OCI-LY1 (cell line): ENCODE measurements around the gene CDKAL1.

Source experiments
- H2AFZ ChIP-seq: fragments of 200-600 bp; sonication (generic), shearing (Covaris generic); 2 replicates; pipeline ENCODE4 v1.6.0; 2014; ENCODE audit warnings: antibody characterized with exemption, mild to moderate bottlenecking, low read length
- H3F3A ChIP-seq: fragments of 200-600 bp; sonication (generic), shearing (Covaris generic); 2 replicates; pipeline ENCODE4 v1.6.0; 2014; ENCODE audit warnings: mild to moderate bottlenecking, antibody characterized with exemption, low read length, moderate library complexity; ENCODE audit not compliant: insufficient read depth
- H3K27ac ChIP-seq: fragments of 200-600 bp; sonication (generic); 2 replicates; pipeline ENCODE4 v1.5.1; 2014; ENCODE audit warnings: low read length, mixed run types, mild to moderate bottlenecking, low read depth; ENCODE audit not compliant: poor library complexity, severe bottlenecking
- H3K27me3 ChIP-seq: fragments of 200-600 bp; sonication (generic); 2 replicates; pipeline ENCODE4 v1.6.0; 2014; ENCODE audit warnings: antibody characterized with exemption, mild to moderate bottlenecking, low read length, moderate library complexity; ENCODE audit not compliant: insufficient read depth
- H3K36me3 ChIP-seq: fragments of 200-600 bp; sonication (generic); 2 replicates; pipeline ENCODE4 v1.6.1; 2014; ENCODE audit warnings: mild to moderate bottlenecking, antibody characterized with exemption, low read length, moderate library complexity, mixed read lengths; ENCODE audit not compliant: insufficient read depth
- H3K4me1 ChIP-seq: fragments of 200-600 bp; sonication (generic); 2 replicates; pipeline ENCODE4 v1.5.1; 2014; ENCODE audit warnings: mild to moderate bottlenecking, low read length, moderate library complexity; ENCODE audit not compliant: insufficient read depth, severe bottlenecking
- H3K4me2 ChIP-seq: fragments of 200-600 bp; sonication (generic), shearing (Covaris generic); 2 replicates; pipeline ENCODE4 v1.6.1; 2014; ENCODE audit warnings: low read length
- H3K4me3 ChIP-seq: fragments of 200-600 bp; sonication (generic); 2 replicates; pipeline ENCODE4 v1.5.1; 2014; ENCODE audit warnings: low read length, low read depth, mild to moderate bottlenecking, mixed read lengths; ENCODE audit not compliant: poor library complexity, severe bottlenecking
- H3K79me2 ChIP-seq: fragments of 200-600 bp; shearing (Covaris generic); 2 replicates; pipeline ENCODE4 v1.6.1; 2016; ENCODE audit warnings: mixed run types, low read length, mixed read lengths; ENCODE audit not compliant: insufficient read depth
- H3K9ac ChIP-seq: fragments of 200-600 bp; sonication (generic), shearing (Covaris generic); 2 replicates; pipeline ENCODE4 v1.6.1; 2014; ENCODE audit warnings: mild to moderate bottlenecking, low read length, mixed read lengths
- H3K9me2 ChIP-seq: fragments of 200-600 bp; sonication (generic), shearing (Covaris generic); 2 replicates; pipeline ENCODE4 v1.6.1; 2014; ENCODE audit warnings: low read depth, mild to moderate bottlenecking, low read length, mixed read lengths
- H3K9me3 ChIP-seq: fragments of 200-600 bp; shearing (Covaris generic); 2 replicates; pipeline ENCODE4 v1.6.1; 2014; ENCODE audit warnings: low read length, mixed read lengths
- H4K20me1 ChIP-seq: fragments of 200-600 bp; sonication (generic), shearing (Covaris generic); 2 replicates; pipeline ENCODE4 v1.6.0; 2016; ENCODE audit warnings: mild to moderate bottlenecking, low read length; ENCODE audit not compliant: insufficient read depth
- CTCF ChIP-seq: fragments of 200-600 bp; sonication (generic), shearing (Covaris generic); IDR thresholded peaks from 2 replicates; pipeline ENCODE4 v1.5.1; 2017; ENCODE audit warnings: mild to moderate bottlenecking, antibody characterized with exemption, low read length, moderate library complexity, mixed read lengths
- EZH2 ChIP-seq: fragments of 200-600 bp; sonication (generic), shearing (Covaris generic); IDR thresholded peaks from 2 replicates; pipeline ENCODE4 v1.8.0; 2017; ENCODE audit warnings: borderline replicate concordance, mixed run types, mild to moderate bottlenecking, antibody characterized with exemption, low read length, moderate library complexity, mixed read lengths

The CDKAL1 gene

GRCh38 chr6:21143645-21144044 lies 609.4 kb downstream of the CDKAL1 start:
- TF ChIP-seq EZH2 (no peak), CTCF (no peak)
- H3K36me3 ChIP-seq, result no peaks in the 10 kb centered on the region
- no peaks in the 10 kb centered on the region for H3K79me2 ChIP-seq

GRCh38 chr6:21144928-21145327 lies 610.7 kb downstream of the CDKAL1 start:
- no peak for TF ChIP-seq CTCF
- Histone ChIP-seq H3K27me3 (no peaks in the 10 kb centered on the region), H3K9me3 (no peaks in the 10 kb centered on the region), H3F3A (no peaks in the 10 kb centered on the region), H2AFZ (no peak overlapping the region), H4K20me1 (no peaks in the 10 kb centered on the region), H3K36me3 (no peaks in the 10 kb centered on the region), H3K4me1 (no peaks in the 10 kb centered on the region), H3K4me3 (no peak overlapping the region), H3K9me2 (no peaks in the 10 kb centered on the region), H3K27ac (no peak overlapping the region), H3K79me2 (no peaks in the 10 kb centered on the region), H3K4me2 (no peak overlapping the region), H3K9ac (no peak overlapping the region)

More at GRCh38 chr6:21143645-21144044, 609.4 kb downstream of the CDKAL1 start:
- H3K9me3 ChIP-seq, result no peaks in the 10 kb centered on the region
- H3K4me1 ChIP-seq, result no peaks in the 10 kb centered on the region
- no peaks in the 10 kb centered on the region for H3K27me3 ChIP-seq
- no peak overlapping the region for H3K4me3 ChIP-seq
- no peaks in the 10 kb centered on the region for H3F3A ChIP-seq
- H3K4me2 ChIP-seq, result no peak overlapping the region
- H3K9me2 ChIP-seq, result no peaks in the 10 kb centered on the region
- H4K20me1 ChIP-seq, result no peaks in the 10 kb centered on the region
- H3K9ac ChIP-seq, result no peak overlapping the region
- no peak overlapping the region for H2AFZ ChIP-seq
- H3K27ac ChIP-seq, result no peak overlapping the region

GRCh38 chr6:21147995-21148394 lies 613.7 kb downstream of the CDKAL1 start:
- no peaks in the 10 kb centered on the region for H3K27me3 ChIP-seq
- no peaks in the 10 kb centered on the region for H3F3A ChIP-seq
- TF ChIP-seq CTCF, result no peak
- TF ChIP-seq EZH2, result no peak
- H3K4me2 ChIP-seq, result no peak overlapping the region
- H3K27ac ChIP-seq, result no peak overlapping the region
- no peaks in the 10 kb centered on the region for H4K20me1 ChIP-seq
- no peaks in the 10 kb centered on the region for H3K79me2 ChIP-seq
- H3K4me3 ChIP-seq, result no peak overlapping the region
- no peak overlapping the region for H2AFZ ChIP-seq
- H3K9me2 ChIP-seq, result no peaks in the 10 kb centered on the region
- H3K36me3 ChIP-seq, result no peaks in the 10 kb centered on the region
- H3K9me3 ChIP-seq, result no peaks in the 10 kb centered on the region
- H3K4me1 ChIP-seq, result no peaks in the 10 kb centered on the region
- no peak overlapping the region for H3K9ac ChIP-seq
